H9 (cell line): Measurements from ENCODE around the gene PLS3. TPM values are rescaled to one million over a fixed set of nuclear protein-coding genes. Genes with fewer than 3 reads are reported as not detected.
A peak's percentile ranks its signal among the peaks of the same experiment; 100 is the strongest.

ENCODE experiments used
- DNase-seq: peaks from one replicate; pipeline ENCODE4 v3.0.0-alpha.2; 2017
- H2AFZ ChIP-seq: one replicate; pipeline ENCODE4 v1.6.1; 2013; ENCODE audit warnings: mild to moderate bottlenecking, low read length, control low read depth, moderate library complexity
- H2AK5ac ChIP-seq: 2 replicates; pipeline ENCODE4 v1.6.1; 2013; ENCODE audit warnings: low read length, control low read depth, mixed read lengths; ENCODE audit not compliant: insufficient read length
- H2BK120ac ChIP-seq: one replicate; pipeline ENCODE4 v1.6.1; 2013; ENCODE audit warnings: low read depth, mild to moderate bottlenecking, low read length, control low read depth, inconsistent platforms; ENCODE audit not compliant: poor library complexity, severe bottlenecking
- H2BK12ac ChIP-seq: 2 replicates; pipeline ENCODE4 v1.6.1; 2013; ENCODE audit warnings: low read length, control low read depth, mixed read lengths, low read depth; ENCODE audit not compliant: insufficient read length
- H2BK15ac ChIP-seq: 2 replicates; pipeline ENCODE4 v1.6.1; 2013; ENCODE audit warnings: low read depth, low read length, control low read depth
- H2BK20ac ChIP-seq: one replicate; pipeline ENCODE4 v1.6.1; 2013; ENCODE audit warnings: low read depth, mild to moderate bottlenecking, low read length, control low read depth, inconsistent platforms; ENCODE audit not compliant: poor library complexity, severe bottlenecking
- H2BK5ac ChIP-seq: 2 replicates; pipeline ENCODE4 v1.6.1; 2013; ENCODE audit warnings: low read length, control low read depth, mixed read lengths; ENCODE audit not compliant: insufficient read length
- H3K14ac ChIP-seq: 2 replicates; pipeline ENCODE4 v1.6.1; 2013; ENCODE audit warnings: low read length, control low read depth; ENCODE audit not compliant: insufficient read depth
- H3K18ac ChIP-seq: 2 replicates; pipeline ENCODE4 v1.6.1; 2013; ENCODE audit warnings: low read depth, mild to moderate bottlenecking, mixed read lengths, low read length, control low read depth; ENCODE audit not compliant: insufficient read length
- H3K23ac ChIP-seq: 2 replicates; pipeline ENCODE4 v1.6.1; 2013; ENCODE audit warnings: low read length, control low read depth, mixed read lengths, low read depth; ENCODE audit not compliant: insufficient read length
- H3K23me2 ChIP-seq: 2 replicates; pipeline ENCODE4 v1.6.1; 2013; ENCODE audit warnings: low read depth, mild to moderate bottlenecking, mixed read lengths, low read length, control low read depth; ENCODE audit not compliant: insufficient read length, poor library complexity, severe bottlenecking
- H3K27ac ChIP-seq: 2 replicates; pipeline ENCODE4 v1.5.1; 2013; ENCODE audit warnings: low read length, control low read depth, mixed read lengths, low read depth; ENCODE audit not compliant: insufficient read length
- H3K27me3 ChIP-seq: 2 replicates; pipeline ENCODE4 v1.6.1; 2013; ENCODE audit warnings: low read length, control low read depth, inconsistent platforms; ENCODE audit not compliant: insufficient read depth
- H3K4ac ChIP-seq: 2 replicates; pipeline ENCODE4 v1.6.1; 2013; ENCODE audit warnings: low read depth, mild to moderate bottlenecking, control low read depth, inconsistent platforms, low read length, moderate library complexity
- H3K4me1 ChIP-seq: 2 replicates; pipeline ENCODE4 v1.6.1; 2013; ENCODE audit warnings: low read length, control low read depth, inconsistent platforms; ENCODE audit not compliant: insufficient read depth
- H3K4me2 ChIP-seq: 2 replicates; pipeline ENCODE4 v1.6.1; 2013; ENCODE audit warnings: low read length, control low read depth, mixed read lengths; ENCODE audit not compliant: insufficient read length, insufficient read depth
- H3K56ac ChIP-seq: 2 replicates; pipeline ENCODE4 v1.6.1; 2013; ENCODE audit warnings: low read depth, mild to moderate bottlenecking, mixed read lengths, low read length, control low read depth; ENCODE audit not compliant: insufficient read length
- H3K79me1 ChIP-seq: 2 replicates; pipeline ENCODE4 v1.6.1; 2013; ENCODE audit warnings: low read depth, mild to moderate bottlenecking, moderate library complexity, low read length, control low read depth, inconsistent platforms; ENCODE audit not compliant: insufficient read depth, poor library complexity, severe bottlenecking
- H3K79me2 ChIP-seq: 2 replicates; pipeline ENCODE4 v1.6.1; 2013; ENCODE audit warnings: low read length, control low read depth, inconsistent platforms; ENCODE audit not compliant: insufficient read depth
- H3K9ac ChIP-seq: 2 replicates; pipeline ENCODE4 v1.6.1; 2013; ENCODE audit warnings: low read length, control low read depth, mixed read lengths; ENCODE audit not compliant: insufficient read length; ENCODE audit errors: extremely low read depth
- H3K9me3 ChIP-seq: one replicate; pipeline ENCODE4 v1.6.1; 2013; ENCODE audit warnings: low read depth, low read length, inconsistent platforms; ENCODE audit not compliant: control insufficient read depth
- H3T11ph ChIP-seq: one replicate; pipeline ENCODE4 v1.6.1; 2013; ENCODE audit warnings: mild to moderate bottlenecking, low read length, control low read depth, inconsistent platforms
- H4K20me1 ChIP-seq: one replicate; pipeline ENCODE4 v1.6.1; 2013; ENCODE audit not compliant: control insufficient read depth, insufficient read length, insufficient read depth
- H4K5ac ChIP-seq: 2 replicates; pipeline ENCODE4 v1.6.1; 2013; ENCODE audit warnings: low read depth, mild to moderate bottlenecking, mixed read lengths, low read length, control low read depth; ENCODE audit not compliant: insufficient read length
- H4K8ac ChIP-seq: replicated peaks from 2 replicates; pipeline ENCODE4 v1.6.1; 2013; ENCODE audit warnings: low read length, control low read depth, mixed read lengths, low read depth; ENCODE audit not compliant: insufficient read length
- H4K91ac ChIP-seq: 2 replicates; pipeline ENCODE4 v1.6.1; 2013; ENCODE audit warnings: low read depth, mild to moderate bottlenecking, moderate library complexity, mixed read lengths, low read length, control low read depth; ENCODE audit not compliant: insufficient read length
- H3K27ac Mint-ChIP-seq, 3 experiments: 2 replicates in 2 of 3; 3 replicates in 1 of 3; pipeline ENCODE4 v1.8.0; 2020 to 2021; ENCODE audit warnings: mixed read lengths in 3 of 3, mild to moderate bottlenecking in 1 of 3, moderate library complexity in 1 of 3
- H3K27me3 Mint-ChIP-seq: 2 replicates; pipeline ENCODE4 v1.8.0; 2021; ENCODE audit warnings: low read depth, mild to moderate bottlenecking, moderate library complexity, mixed read lengths
- H3K36me3 Mint-ChIP-seq, 3 experiments: 2 replicates in 2 of 3; 3 replicates in 1 of 3; pipeline ENCODE4 v1.8.0; 2020 to 2021; ENCODE audit warnings: low read depth in 3 of 3, mixed read lengths in 3 of 3; ENCODE audit not compliant: insufficient read depth in 1 of 3
- H3K4me1 Mint-ChIP-seq, 2 experiments: 2 replicates each; pipeline ENCODE4 v1.8.0; 2020; ENCODE audit warnings: mixed read lengths in 2 of 2
- H3K4me3 Mint-ChIP-seq, 2 experiments: 2 replicates in 1 of 2; 3 replicates in 1 of 2; pipeline ENCODE4 v1.8.0; 2020 to 2021; ENCODE audit warnings: mild to moderate bottlenecking in 2 of 2, mixed read lengths in 2 of 2, moderate library complexity in 1 of 2
- H3K9me3 Mint-ChIP-seq, 2 experiments: 2 replicates in 1 of 2; 3 replicates in 1 of 2; pipeline ENCODE4 v1.8.0; 2020; ENCODE audit warnings: mild to moderate bottlenecking in 2 of 2, mixed read lengths in 2 of 2, moderate library complexity in 1 of 2
- CTCF ChIP-seq: fragments of 200-600 bp; sonication (generic); conservative IDR thresholded peaks from 3 replicates; pipeline ENCODE4 v1.8.0; 2021; ENCODE audit warnings: antibody characterized with exemption, mild to moderate bottlenecking
- WGBS: extraction: QIAGEN DNeasy Blood & Tissue Kit; methylation state at CpG from one replicate; pipeline ENCODE4 v1.1.7; 2013; ENCODE audit warnings: missing lambda C conversion rate, low lambda C conversion rate, mixed read lengths; ENCODE audit not compliant: insufficient read length; ENCODE audit errors: extremely low coverage; 5-methylcytosine and 5-hydroxymethylcytosine counted together
- total RNA-seq: library from RNA; stranded (reverse); gene quantifications from 2 replicates; pipeline ENCODE4 v1.2.1, GENCODE V29; 2021

Gene PLS3
- total RNA-seq, 1 experiment from 2014 or later = 315 TPM

GRCh38 chrX:115690511-115691216 lies 129.7 kb downstream of the PLS3 start:
- H3K4me1 ChIP-seq = peaks cover 23% of the 10 kb centered on the region
- peak overlapping the region; percentile 34 for H4K5ac ChIP-seq
- peak overlapping the region; percentile 98 for H2BK20ac ChIP-seq
- no peaks in the 10 kb centered on the region for H3K27me3 ChIP-seq
- no peaks in the 10 kb centered on the region for H3K79me1 ChIP-seq
- no peak overlapping the region for H3K23ac ChIP-seq
- H4K8ac ChIP-seq = no peak overlapping the region
- H4K20me1 ChIP-seq = no peaks in the 10 kb centered on the region
- H3K9ac ChIP-seq = no peak overlapping the region
- H3K79me2 ChIP-seq = no peaks in the 10 kb centered on the region
- H3K4me2 ChIP-seq = no peak overlapping the region
- no peak overlapping the region for H3K18ac ChIP-seq
- no peak overlapping the region; the same call in 1 of the 2 replicates for H3K4ac ChIP-seq
- H3K56ac ChIP-seq = no peak overlapping the region
- Mint-ChIP-seq H3K4me1 (peaks cover 62 to 71% of the 10 kb centered on the region in 2 experiments), H3K9me3 (no peaks in the 10 kb centered on the region; a peak in 2 of 5 replicates), H3K36me3 (peaks cover 0 to 4% (median 0%) of the 10 kb centered on the region in 3 experiments; a peak in 1 of 7 replicates), H3K4me3 (no peak overlapping the region), H3K27ac (peak overlapping the region; percentile 96 to 99 (median 98)), H3K27me3 (no peaks in the 10 kb centered on the region)
- H3K9me3 ChIP-seq = no peaks in the 10 kb centered on the region
- H2AFZ ChIP-seq = no peak overlapping the region
- H3T11ph ChIP-seq = no peak overlapping the region
- peak; percentile 83 for DNase-seq
- H3K14ac ChIP-seq = peak overlapping the region; percentile 70; the same call in 1 of the 2 replicates
- peak overlapping the region; percentile 95; the same call in 1 of the 2 replicates for H2BK15ac ChIP-seq
- peak overlapping the region; percentile 89 for H2BK12ac ChIP-seq
- WGBS = no CpG with 5 or more reads among the region's 4 CpGs
- H3K27ac ChIP-seq = peak overlapping the region; percentile 90
- no peaks in the 10 kb centered on the region for H3K23me2 ChIP-seq
- peak overlapping the region; percentile 41 for H2AK5ac ChIP-seq
- H2BK120ac ChIP-seq = peak overlapping the region; percentile 65
- peak overlapping the region; percentile 94 for H4K91ac ChIP-seq
- H2BK5ac ChIP-seq = peak overlapping the region; percentile 92
- TF ChIP-seq CTCF = peak; percentile 90
